Measurements from ENCODE around the gene COLQ.

COLQ gene

DNA sequence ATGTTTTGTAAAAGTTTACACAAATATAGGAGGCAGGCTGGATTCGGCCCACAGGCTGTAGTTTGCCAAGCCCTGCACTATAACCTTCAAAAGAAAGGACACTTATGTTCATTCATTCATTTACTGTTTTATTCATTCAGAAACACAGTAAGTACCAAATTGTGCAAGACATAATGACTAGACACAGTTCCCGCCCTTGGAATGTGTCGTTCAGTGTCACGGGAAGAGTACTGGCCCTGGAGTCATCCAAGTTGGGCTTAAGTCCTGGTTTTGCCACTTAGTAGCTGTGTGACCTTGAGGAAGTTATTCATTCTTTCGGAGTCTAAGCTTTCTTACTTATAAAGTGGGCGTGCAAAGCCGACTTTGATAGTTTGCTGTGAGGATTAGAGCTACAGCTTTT lies 22.0 kb downstream of the COLQ start:
- H2BK5ac ChIP-seq (ENCODE audit: low read depth, low read length, poor library complexity): no peak overlapping the region
- peak; percentile 80 to 89 for DNase-seq
- no peaks in the 10 kb centered on the region for H3K27me3 ChIP-seq (ENCODE audit: insufficient read depth, low read length)
- H2AK5ac ChIP-seq (ENCODE audit: low read length): no peak overlapping the region
- WGBS (ENCODE audit: extremely low coverage, insufficient coverage, insufficient read length): no CpG with 5 or more reads among the region's 7 CpGs
- no peak overlapping the region for H3K18ac ChIP-seq (ENCODE audit: low read length)
- no peak overlapping the region for H4K91ac ChIP-seq (ENCODE audit: low read depth, low read length)
- no peaks in the 10 kb centered on the region for H3K79me1 ChIP-seq (ENCODE audit: low read length)
- no peak overlapping the region for H2AFZ ChIP-seq (ENCODE audit: insufficient read depth, low read length, poor library complexity)
- no peak overlapping the region for H3K4me3 ChIP-seq (ENCODE audit: low read depth, low read length)
- H3K4me2 ChIP-seq (ENCODE audit: low read length): no peak overlapping the region
- no peak overlapping the region for H3K14ac ChIP-seq (ENCODE audit: low read length)
- peaks cover 10 to 11% of the 10 kb centered on the region in 2 experiments for H3K4me1 ChIP-seq (ENCODE audit: control insufficient read depth in 1 of 2, insufficient read depth in 2 of 2, low read length in 2 of 2)
- H4K8ac ChIP-seq (ENCODE audit: low read depth, low read length): no peak overlapping the region
- no peaks in the 10 kb centered on the region for H3K9me3 ChIP-seq (ENCODE audit: insufficient read depth, low read depth, low read length)
- H4K12ac ChIP-seq (ENCODE audit: low read depth, low read length): no peak overlapping the region
- H3K9ac ChIP-seq (ENCODE audit: low read length): no peak overlapping the region
- H3K36me3 ChIP-seq (ENCODE audit: control insufficient read depth in 1 of 2, insufficient read depth in 2 of 2, low read length in 2 of 2): no peaks in the 10 kb centered on the region
- no peaks in the 10 kb centered on the region for H3K79me2 ChIP-seq (ENCODE audit: control insufficient read depth, insufficient read depth, low read length, poor library complexity)
- no peak overlapping the region for H3K23ac ChIP-seq (ENCODE audit: low read length)
- no peak overlapping the region for H3K4ac ChIP-seq (ENCODE audit: low read depth, low read length)
- no peak overlapping the region for H2BK120ac ChIP-seq (ENCODE audit: insufficient read depth, low read length, poor library complexity)
- H3K27ac ChIP-seq (ENCODE audit: low read depth, low read length): no peak overlapping the region
- no peak overlapping the region for H2BK12ac ChIP-seq (ENCODE audit: low read length)

DNA sequence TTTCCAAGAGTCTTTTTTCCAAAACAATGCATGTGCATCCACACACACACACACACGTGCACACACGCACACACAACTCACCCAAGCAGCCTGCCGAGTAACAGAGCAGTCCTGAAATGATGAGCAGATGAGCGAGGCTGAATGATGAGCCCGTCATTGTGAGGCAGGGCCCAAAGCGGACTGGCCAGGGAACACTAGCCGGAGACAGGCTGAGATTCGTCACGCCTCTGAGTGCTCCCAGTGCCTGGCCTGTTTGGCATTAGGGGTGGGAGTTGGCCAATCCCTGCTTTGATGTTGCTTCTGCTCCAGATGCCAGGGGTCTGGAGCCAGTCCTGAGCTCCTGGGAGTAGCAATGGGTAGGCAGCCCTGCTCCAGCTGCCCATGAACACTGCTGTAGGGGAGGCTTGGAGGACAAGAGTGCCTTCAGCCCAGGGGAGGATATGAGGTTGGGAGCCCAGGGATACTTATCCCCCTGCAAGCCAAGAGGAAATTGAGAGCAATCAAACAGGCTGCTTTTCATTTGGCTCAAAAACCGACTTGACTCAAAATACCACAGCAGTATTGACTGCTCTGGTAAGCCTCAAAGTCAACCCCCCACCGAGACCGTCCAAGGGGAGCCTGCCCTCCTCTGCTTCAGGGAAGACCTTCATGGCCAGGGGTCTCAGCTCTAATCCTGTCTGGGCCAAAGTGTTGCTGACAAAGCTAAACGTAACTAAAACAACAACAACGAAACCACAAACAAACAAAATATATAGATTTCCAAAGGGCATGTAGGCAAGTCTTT lies 22.9 kb downstream of the COLQ start:
- no peak overlapping the region for H4K8ac ChIP-seq (ENCODE audit: low read depth, low read length)
- no peak overlapping the region for H3K18ac ChIP-seq (ENCODE audit: low read length)
- H3K79me2 ChIP-seq (ENCODE audit: control insufficient read depth, insufficient read depth, low read length, poor library complexity): no peaks in the 10 kb centered on the region
- no peak overlapping the region for H2BK5ac ChIP-seq (ENCODE audit: low read depth, low read length, poor library complexity)
- H3K9ac ChIP-seq (ENCODE audit: low read length): no peak overlapping the region
- H4K91ac ChIP-seq (ENCODE audit: low read depth, low read length): no peak overlapping the region
- H3K79me1 ChIP-seq (ENCODE audit: low read length): no peaks in the 10 kb centered on the region
- no peaks in the 10 kb centered on the region for H3K27me3 ChIP-seq (ENCODE audit: insufficient read depth, low read length)
- H3K9me3 ChIP-seq (ENCODE audit: insufficient read depth, low read depth, low read length): no peaks in the 10 kb centered on the region
- H4K12ac ChIP-seq (ENCODE audit: low read depth, low read length): no peak overlapping the region
- H3K4me2 ChIP-seq (ENCODE audit: low read length): no peak overlapping the region
- no peak overlapping the region for H3K23ac ChIP-seq (ENCODE audit: low read length)
- H3K4me1 ChIP-seq (ENCODE audit: control insufficient read depth in 1 of 2, insufficient read depth in 2 of 2, low read length in 2 of 2): peaks cover 10 to 11% of the 10 kb centered on the region in 2 experiments
- H3K4ac ChIP-seq (ENCODE audit: low read depth, low read length): no peak overlapping the region
- H2BK120ac ChIP-seq (ENCODE audit: insufficient read depth, low read length, poor library complexity): no peak overlapping the region
- no CpG with 5 or more reads among the region's 14 CpGs for WGBS (ENCODE audit: extremely low coverage, insufficient coverage, insufficient read length)
- H3K36me3 ChIP-seq (ENCODE audit: control insufficient read depth in 1 of 2, insufficient read depth in 2 of 2, low read length in 2 of 2): no peaks in the 10 kb centered on the region
- H2BK12ac ChIP-seq (ENCODE audit: low read length): no peak overlapping the region
- no peak for DNase-seq
- H3K4me3 ChIP-seq (ENCODE audit: low read depth, low read length): no peak overlapping the region
- H3K14ac ChIP-seq (ENCODE audit: low read length): no peak overlapping the region
- no peak overlapping the region for H3K27ac ChIP-seq (ENCODE audit: low read depth, low read length)
- no peak overlapping the region for H2AK5ac ChIP-seq (ENCODE audit: low read length)
- no peak overlapping the region for H2AFZ ChIP-seq (ENCODE audit: insufficient read depth, low read length, poor library complexity)

DNA sequence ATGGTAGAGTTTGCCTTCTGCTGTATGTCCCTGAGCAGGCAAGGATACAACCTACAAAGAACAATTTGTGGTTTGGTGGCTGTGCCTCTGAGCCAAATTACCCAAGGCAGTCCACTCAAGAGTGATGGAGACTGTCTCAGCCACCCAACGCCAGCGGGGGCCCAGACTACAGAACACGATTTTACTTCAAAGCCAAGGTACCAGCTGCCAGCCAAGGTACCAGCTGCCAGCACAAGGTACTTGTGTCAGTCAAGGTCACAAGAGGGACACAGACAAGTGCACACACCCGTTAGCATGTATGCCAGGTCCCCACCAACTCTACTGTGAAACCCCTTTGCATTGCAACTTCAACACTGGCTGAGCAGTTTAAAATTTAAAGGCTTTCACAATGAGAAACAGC lies 23.5 kb downstream of the COLQ start:
- WGBS (ENCODE audit: extremely low coverage, insufficient coverage, insufficient read length): no CpG with 5 or more reads among the region's 4 CpGs

DNA sequence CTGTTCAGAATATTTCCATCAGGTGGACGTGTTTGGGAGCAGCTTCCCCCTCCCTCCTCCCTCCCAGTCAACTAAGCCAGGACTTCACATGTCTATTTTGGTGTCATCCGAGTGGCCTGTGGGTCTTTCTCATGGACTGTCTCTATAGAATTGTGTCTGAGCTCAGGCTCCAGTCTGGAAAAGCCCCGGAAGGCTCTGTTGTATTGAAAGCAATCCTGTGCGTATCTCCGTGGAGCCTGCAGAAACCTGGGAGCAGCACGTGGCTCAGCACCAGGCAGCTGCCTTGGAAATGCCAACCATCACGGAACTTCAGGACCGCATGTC lies 25.2 kb downstream of the COLQ start:
- no CpG with 5 or more reads among the region's 8 CpGs for WGBS (ENCODE audit: extremely low coverage, insufficient coverage, insufficient read length)
- no peak overlapping the region for H3K27ac ChIP-seq (ENCODE audit: low read depth, low read length)

More for the DNA sequence above, 23.5 kb downstream of the COLQ start:
- Histone ChIP-seq H3K9me3 (ENCODE audit: insufficient read depth, low read depth, low read length) (no peaks in the 10 kb centered on the region), H3K23ac (ENCODE audit: low read length) (no peak overlapping the region), H3K18ac (ENCODE audit: low read length) (no peak overlapping the region), H3K27ac (ENCODE audit: low read depth, low read length) (no peak overlapping the region), H3K4ac (ENCODE audit: low read depth, low read length) (no peak overlapping the region), H3K4me2 (ENCODE audit: low read length) (no peak overlapping the region), H3K79me2 (ENCODE audit: control insufficient read depth, insufficient read depth, low read length, poor library complexity) (no peaks in the 10 kb centered on the region), H2BK5ac (ENCODE audit: low read depth, low read length, poor library complexity) (no peak overlapping the region), H3K4me1 (ENCODE audit: control insufficient read depth in 1 of 2, insufficient read depth in 2 of 2, low read length in 2 of 2) (peaks cover 11 to 14% of the 10 kb centered on the region in 2 experiments), H2AFZ (ENCODE audit: insufficient read depth, low read length, poor library complexity) (no peak overlapping the region), H3K14ac (ENCODE audit: low read length) (no peak overlapping the region), H3K36me3 (ENCODE audit: control insufficient read depth in 1 of 2, insufficient read depth in 2 of 2, low read length in 2 of 2) (no peaks in the 10 kb centered on the region), H4K91ac (ENCODE audit: low read depth, low read length) (no peak overlapping the region), H2AK5ac (ENCODE audit: low read length) (no peak overlapping the region), H4K8ac (ENCODE audit: low read depth, low read length) (no peak overlapping the region), H2BK120ac (ENCODE audit: insufficient read depth, low read length, poor library complexity) (no peak overlapping the region), H4K12ac (ENCODE audit: low read depth, low read length) (no peak overlapping the region), H3K27me3 (ENCODE audit: insufficient read depth, low read length) (no peaks in the 10 kb centered on the region), H3K9ac (ENCODE audit: low read length) (no peak overlapping the region), H3K79me1 (ENCODE audit: low read length) (no peaks in the 10 kb centered on the region), H2BK12ac (ENCODE audit: low read length) (no peak overlapping the region), H3K4me3 (ENCODE audit: low read depth, low read length) (no peak overlapping the region)
- DNase-seq: no peak

More for the DNA sequence above, 25.2 kb downstream of the COLQ start:
- Histone ChIP-seq H2BK120ac (ENCODE audit: insufficient read depth, low read length, poor library complexity) (no peak overlapping the region), H4K12ac (ENCODE audit: low read depth, low read length) (no peak overlapping the region), H4K8ac (ENCODE audit: low read depth, low read length) (no peak overlapping the region), H2AK5ac (ENCODE audit: low read length) (no peak overlapping the region), H3K27me3 (ENCODE audit: insufficient read depth, low read length) (no peaks in the 10 kb centered on the region), H3K14ac (ENCODE audit: low read length) (no peak overlapping the region), H3K4me3 (ENCODE audit: low read depth, low read length) (no peak overlapping the region), H3K9ac (ENCODE audit: low read length) (no peak overlapping the region), H3K18ac (ENCODE audit: low read length) (no peak overlapping the region), H3K4me1 (ENCODE audit: control insufficient read depth in 1 of 2, insufficient read depth in 2 of 2, low read length in 2 of 2) (peaks cover 15 to 16% of the 10 kb centered on the region in 2 experiments), H3K36me3 (ENCODE audit: control insufficient read depth in 1 of 2, insufficient read depth in 2 of 2, low read length in 2 of 2) (no peaks in the 10 kb centered on the region), H3K23ac (ENCODE audit: low read length) (no peak overlapping the region), H3K79me2 (ENCODE audit: control insufficient read depth, insufficient read depth, low read length, poor library complexity) (no peaks in the 10 kb centered on the region), H4K91ac (ENCODE audit: low read depth, low read length) (no peak overlapping the region), H3K9me3 (ENCODE audit: insufficient read depth, low read depth, low read length) (no peaks in the 10 kb centered on the region), H3K4me2 (ENCODE audit: low read length) (no peak overlapping the region), H2BK5ac (ENCODE audit: low read depth, low read length, poor library complexity) (no peak overlapping the region), H2BK12ac (ENCODE audit: low read length) (no peak overlapping the region), H2AFZ (ENCODE audit: insufficient read depth, low read length, poor library complexity) (no peak overlapping the region), H3K79me1 (ENCODE audit: low read length) (no peaks in the 10 kb centered on the region), H3K4ac (ENCODE audit: low read depth, low read length) (no peak overlapping the region)
- DNase-seq: peak in 1 of 2 donors; percentile 37
